Measurements from ENCODE around the gene E2F7. TPM values are rescaled to one million over a fixed set of nuclear protein-coding genes. Genes with fewer than 3 reads are reported as not detected.
"Not testable (repeated sequence)": the region's sequence is repeated elsewhere in the genome, so short reads cannot be mapped to it uniquely, and the experiment has no call there.

Gene E2F7, protein sequence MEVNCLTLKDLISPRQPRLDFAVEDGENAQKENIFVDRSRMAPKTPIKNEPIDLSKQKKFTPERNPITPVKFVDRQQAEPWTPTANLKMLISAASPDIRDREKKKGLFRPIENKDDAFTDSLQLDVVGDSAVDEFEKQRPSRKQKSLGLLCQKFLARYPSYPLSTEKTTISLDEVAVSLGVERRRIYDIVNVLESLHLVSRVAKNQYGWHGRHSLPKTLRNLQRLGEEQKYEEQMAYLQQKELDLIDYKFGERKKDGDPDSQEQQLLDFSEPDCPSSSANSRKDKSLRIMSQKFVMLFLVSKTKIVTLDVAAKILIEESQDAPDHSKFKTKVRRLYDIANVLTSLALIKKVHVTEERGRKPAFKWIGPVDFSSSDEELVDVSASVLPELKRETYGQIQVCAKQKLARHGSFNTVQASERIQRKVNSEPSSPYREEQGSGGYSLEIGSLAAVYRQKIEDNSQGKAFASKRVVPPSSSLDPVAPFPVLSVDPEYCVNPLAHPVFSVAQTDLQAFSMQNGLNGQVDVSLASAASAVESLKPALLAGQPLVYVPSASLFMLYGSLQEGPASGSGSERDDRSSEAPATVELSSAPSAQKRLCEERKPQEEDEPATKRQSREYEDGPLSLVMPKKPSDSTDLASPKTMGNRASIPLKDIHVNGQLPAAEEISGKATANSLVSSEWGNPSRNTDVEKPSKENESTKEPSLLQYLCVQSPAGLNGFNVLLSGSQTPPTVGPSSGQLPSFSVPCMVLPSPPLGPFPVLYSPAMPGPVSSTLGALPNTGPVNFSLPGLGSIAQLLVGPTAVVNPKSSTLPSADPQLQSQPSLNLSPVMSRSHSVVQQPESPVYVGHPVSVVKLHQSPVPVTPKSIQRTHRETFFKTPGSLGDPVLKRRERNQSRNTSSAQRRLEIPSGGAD
- 7.3 and 8.7 TPM in 2 replicates for total RNA-seq (2014; rRNA removed; shearing (Covaris generic))
- polyA plus RNA-seq (2014; cell fraction: nucleus; rRNA removed), result 11.9 and 18.1 TPM in 2 replicates

GRCh38 chr12:77065361-77066204, at the start of gene E2F7:
E2F7 (minus strand) TSS chr12:77065569; CDS start chr12:77064635, 934 bp downstream.
- DNase-seq (ENCODE audit: extremely low read depth, low read depth), result peak; percentile 87

DNA sequence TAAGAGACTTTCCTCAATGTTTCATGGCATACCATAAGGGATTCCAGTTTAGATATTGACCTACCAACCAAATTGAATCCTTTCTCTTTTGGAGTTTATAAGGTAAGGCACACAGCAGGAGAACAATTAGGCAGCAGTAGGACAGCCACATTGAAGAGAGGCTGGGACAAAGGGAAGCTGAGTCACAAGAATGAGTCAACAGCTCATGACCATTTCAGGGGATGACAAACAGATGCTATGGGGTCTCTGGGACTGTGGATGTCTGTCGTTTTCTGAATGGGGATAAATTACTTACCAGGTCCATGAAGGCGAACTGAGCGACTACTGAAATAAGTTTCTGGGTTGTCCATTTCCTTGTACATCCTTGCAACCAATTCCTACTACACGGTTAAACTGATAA, 48.6 kb upstream of the E2F7 start:
- DNase-seq (ENCODE audit: extremely low read depth, low read depth), result no peak

DNA sequence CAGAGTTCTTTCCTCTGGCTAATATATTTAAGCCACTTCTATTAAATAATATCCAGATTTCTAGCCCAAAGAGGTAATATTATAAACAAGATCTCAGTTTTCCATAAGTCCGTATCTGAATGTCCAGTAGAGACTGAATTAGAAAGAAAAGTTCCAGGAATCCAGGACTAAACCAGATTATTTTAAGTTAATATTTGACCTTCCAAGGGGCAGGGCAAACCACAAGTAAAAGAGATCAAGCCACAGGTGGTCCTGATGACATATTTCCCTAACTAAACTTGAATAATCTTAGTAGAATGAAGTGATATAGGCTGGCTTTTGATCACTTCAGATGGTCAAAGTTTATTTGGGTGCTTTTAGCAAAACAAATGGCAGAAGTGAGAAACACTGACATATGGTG, 43.3 kb upstream of the E2F7 start:
- DNase-seq (ENCODE audit: extremely low read depth, low read depth), result no peak

DNA sequence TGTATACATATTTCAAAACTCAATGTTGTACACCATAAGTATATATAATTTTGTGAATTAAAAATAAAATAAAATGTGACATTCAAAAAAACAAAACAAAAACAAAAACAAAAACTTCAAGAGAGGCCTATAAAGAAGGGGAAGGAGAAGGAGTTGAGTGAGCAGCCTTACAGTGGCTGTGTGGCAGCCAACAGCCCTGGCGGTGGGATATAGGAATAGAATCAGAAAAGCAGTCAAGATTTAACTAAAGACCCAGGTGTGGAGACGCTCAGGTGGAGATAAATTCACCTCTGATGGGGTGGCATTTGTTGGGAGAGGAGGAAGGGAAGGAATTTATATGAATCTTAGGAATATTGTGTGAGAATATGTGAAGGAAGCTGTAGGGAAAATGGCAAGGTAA, 41.8 kb upstream of the E2F7 start:
- no peak for DNase-seq (ENCODE audit: extremely low read depth, low read depth)

- no peak for DNase-seq (ENCODE audit: extremely low read depth, low read depth)
Measured at GRCh38 chr12:77104792-77105191, 39.4 kb upstream of the E2F7 start.

DNA sequence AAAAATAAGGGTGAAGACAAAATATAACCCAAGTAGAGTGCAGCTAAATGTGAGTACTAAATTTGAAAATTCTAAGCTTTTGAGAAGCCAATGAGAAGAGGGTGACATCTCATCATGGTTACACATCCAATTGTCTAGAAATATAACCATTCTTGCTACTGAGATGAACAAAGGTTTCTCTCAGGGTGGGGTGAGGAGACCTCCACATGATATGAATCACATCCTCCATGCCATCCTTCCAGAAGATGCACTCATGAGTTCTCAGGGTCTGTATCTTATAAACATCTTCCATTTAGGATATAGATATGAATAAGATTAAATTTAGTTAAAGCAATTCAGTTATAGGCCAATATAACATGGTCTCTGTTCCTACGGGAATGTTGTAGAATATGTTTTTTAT, 38.9 kb upstream of the E2F7 start:
- DNase-seq (ENCODE audit: extremely low read depth, low read depth), result no peak

GRCh38 chr12:77102691-77103090, 37.3 kb upstream of the E2F7 start:
- no peak for DNase-seq (ENCODE audit: extremely low read depth, low read depth)

GRCh38 chr12:77102123-77102522, 36.8 kb upstream of the E2F7 start:
- DNase-seq (ENCODE audit: extremely low read depth, low read depth), result no peak

DNA sequence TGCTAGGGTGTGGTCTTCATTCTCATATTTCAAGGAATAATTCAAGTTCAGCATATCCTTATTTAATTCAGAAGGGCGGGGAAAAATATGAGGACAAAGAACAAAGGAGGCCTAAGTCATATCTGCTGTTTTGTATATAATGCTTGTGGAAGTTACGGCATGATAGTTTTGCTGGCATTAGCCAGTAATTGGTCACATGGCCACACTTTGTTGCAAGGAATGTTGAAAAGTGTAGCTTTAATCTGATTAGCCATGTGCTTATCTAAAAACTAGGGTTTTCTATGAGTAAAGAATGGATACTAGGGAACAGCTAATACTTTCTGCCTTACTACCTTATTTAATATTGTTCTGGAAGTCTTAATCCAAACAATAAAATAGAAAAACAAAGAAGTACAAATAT, 34.4 kb upstream of the E2F7 start:
- no peak for DNase-seq (ENCODE audit: extremely low read depth, low read depth)

- DNase-seq (ENCODE audit: extremely low read depth, low read depth), result no peak
Measured at GRCh38 chr12:77097846-77098245, 32.5 kb upstream of the E2F7 start.

- not testable (repeated sequence) for DNase-seq (ENCODE audit: extremely low read depth, low read depth)
Measured at GRCh38 chr12:77092227-77092626, 26.9 kb upstream of the E2F7 start.

DNA sequence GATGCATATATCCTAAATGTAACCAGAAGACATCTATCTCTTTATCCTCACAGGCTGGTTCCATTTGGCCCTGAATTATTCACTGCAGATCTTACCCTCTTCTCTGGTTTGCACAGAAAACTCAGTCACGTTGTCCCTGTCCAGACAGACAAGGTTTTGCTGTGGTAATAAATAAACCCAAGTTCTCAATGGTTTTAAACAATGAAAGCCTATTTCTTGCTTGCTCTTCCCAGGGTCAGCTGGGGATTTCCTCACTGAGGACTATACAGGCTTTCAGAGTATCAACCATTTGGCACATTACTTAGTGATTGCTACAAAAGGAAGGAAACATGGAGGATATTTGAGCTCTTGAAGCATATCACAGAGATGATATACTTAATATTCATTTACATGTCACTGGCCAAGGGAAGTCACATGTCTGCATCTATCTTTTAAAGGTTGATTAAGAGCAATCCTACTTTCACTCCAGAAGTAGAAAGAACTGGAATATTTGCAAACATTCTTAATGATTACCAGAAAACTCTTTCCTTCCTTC, 24.4 kb upstream of the E2F7 start:
- no peak for DNase-seq (ENCODE audit: extremely low read depth, low read depth)

GRCh38 chr12:77087427-77087826, 22.1 kb upstream of the E2F7 start:
- DNase-seq (ENCODE audit: extremely low read depth, low read depth), result no peak

DNA sequence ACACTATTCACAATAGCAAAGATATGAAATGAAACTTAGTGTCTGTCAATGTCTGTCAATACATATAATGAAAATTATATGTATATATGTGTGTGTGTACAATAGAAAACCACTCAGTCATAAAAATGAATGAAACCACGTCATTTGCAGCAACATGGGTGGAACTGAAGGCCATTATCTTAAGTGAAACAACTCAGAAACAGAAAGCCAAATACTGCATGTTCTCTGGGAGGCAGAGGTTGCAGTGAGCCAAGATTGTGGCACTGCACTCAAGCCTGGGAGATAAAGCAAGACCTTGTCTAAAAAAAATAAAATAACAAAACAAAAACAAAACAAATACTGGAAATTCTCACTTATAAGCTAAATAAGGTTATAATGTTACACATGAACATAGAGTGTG, 16.7 kb upstream of the E2F7 start:
- no peak for DNase-seq (ENCODE audit: extremely low read depth, low read depth)

GRCh38 chr12:77079631-77080030, 14.3 kb upstream of the E2F7 start:
- DNase-seq (ENCODE audit: extremely low read depth, low read depth), result no peak

GRCh38 chr12:77078231-77078630, 12.9 kb upstream of the E2F7 start:
- no peak for DNase-seq (ENCODE audit: extremely low read depth, low read depth)

- no peak for DNase-seq (ENCODE audit: extremely low read depth, low read depth)
Measured at GRCh38 chr12:77076886-77077285, 11.5 kb upstream of the E2F7 start.

DNA sequence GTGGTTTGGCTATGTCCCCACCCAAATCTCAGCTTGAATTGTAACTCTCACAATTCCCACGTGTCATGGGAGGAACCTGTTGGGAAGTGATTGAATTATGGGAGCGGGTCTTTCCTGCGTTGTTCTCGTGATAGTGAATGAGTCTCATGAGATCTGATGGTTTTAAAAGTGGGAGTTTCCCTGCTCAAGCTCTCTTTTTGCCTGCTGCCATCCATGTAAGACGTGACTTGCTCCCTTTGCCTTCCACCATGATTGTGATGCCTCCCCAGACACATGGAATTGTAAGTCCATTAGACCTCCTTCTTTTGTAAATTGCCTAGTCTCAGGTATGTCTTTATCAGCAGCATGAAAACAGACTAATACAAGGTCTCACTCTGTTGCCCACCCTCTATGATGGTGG, 8.5 kb upstream of the E2F7 start:
- DNase-seq (ENCODE audit: extremely low read depth, low read depth), result not testable (repeated sequence)

DNA sequence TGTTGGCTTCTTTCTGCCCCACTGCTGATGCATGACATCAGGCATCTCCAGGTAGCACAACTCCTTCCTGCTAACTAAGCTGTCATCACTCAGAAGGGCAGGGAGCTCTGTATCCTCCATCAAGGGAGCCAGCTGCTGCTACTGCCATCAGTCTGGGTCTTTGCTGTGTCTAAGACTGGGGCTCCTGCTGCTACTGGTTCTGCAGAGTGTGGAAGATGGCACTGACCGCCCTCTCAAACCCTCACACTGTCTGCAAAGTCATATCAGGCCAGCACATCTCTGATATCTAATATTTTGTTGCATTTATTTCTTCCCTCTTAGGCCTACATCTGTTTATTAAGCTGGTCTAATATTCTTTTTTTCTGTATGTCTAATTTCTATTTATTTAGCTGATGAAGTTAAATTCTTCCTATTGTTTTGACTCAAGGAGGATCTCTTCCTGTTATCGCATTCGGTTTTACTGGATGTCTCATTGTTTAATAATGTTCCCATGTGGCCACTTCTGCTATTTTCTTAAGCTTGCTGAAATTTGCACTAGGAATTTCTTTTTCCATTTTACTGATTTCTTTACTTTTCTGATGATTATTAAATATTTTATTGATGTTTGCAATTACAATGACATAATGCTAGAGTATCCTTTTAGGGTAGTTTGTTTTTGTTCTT, 7.6 kb upstream of the E2F7 start:
- DNase-seq (ENCODE audit: extremely low read depth, low read depth), result no peak
